GM21390 (cell line): ENCODE results near the gene NCAM2.

Source experiments
- ATAC-seq: cut with Tn5 transposase; IDR thresholded peaks from one replicate; pipeline ENCODE4 v1.9.1; 2021; ENCODE audit not compliant: unreplicated experiment

NCAM2 gene

GRCh38 chr21:21165063-21165645 lies 166.9 kb downstream of the NCAM2 start:
- no peak for ATAC-seq

GRCh38 chr21:21174676-21175075 lies 176.5 kb downstream of the NCAM2 start:
- ATAC-seq, result no peak

GRCh38 chr21:21175798-21176334 lies 177.7 kb downstream of the NCAM2 start:
- no peak for ATAC-seq

GRCh38 chr21:21177353-21177986 lies 179.3 kb downstream of the NCAM2 start:
- no peak for ATAC-seq

DNA sequence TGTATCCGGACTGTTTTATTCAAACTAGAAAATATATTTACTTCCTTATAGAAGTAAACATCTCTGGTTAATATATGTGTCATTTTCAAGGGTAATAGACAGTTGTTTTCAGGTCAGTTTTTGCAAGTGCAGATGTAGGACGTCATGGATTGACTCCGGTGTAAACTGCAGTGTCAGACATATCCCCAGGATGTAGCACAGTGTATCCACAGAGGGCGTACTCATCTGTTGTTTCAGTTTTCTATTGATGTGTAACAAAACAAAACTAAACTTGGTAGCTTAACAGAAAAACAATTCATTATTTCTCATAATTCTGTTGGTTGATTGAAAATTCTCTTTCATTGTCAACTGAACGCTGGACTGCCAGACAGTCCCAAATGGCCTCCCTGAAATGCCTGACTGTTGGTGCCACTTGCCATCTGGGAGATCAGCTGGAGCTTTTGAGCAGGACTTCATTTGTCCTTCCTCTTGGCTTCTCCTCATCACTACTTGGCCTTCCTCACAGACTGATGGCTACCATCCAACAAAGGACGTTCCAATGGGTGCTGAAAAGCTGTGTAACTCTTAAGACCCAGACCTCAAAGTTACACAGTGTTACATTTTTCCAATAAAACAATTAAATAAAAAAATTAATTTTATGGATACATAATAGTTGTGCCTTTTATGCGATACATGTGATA lies 181.6 kb downstream of the NCAM2 start:
- ATAC-seq, result no peak

GRCh38 chr21:21182401-21183010 lies 184.3 kb downstream of the NCAM2 start:
- no peak for ATAC-seq

- no peak for ATAC-seq
These were observed 184.9 kb downstream of the NCAM2 start for GRCh38 chr21:21183092-21183491.

GRCh38 chr21:21184771-21185528 lies 186.7 kb downstream of the NCAM2 start:
- ATAC-seq, result no peak

DNA sequence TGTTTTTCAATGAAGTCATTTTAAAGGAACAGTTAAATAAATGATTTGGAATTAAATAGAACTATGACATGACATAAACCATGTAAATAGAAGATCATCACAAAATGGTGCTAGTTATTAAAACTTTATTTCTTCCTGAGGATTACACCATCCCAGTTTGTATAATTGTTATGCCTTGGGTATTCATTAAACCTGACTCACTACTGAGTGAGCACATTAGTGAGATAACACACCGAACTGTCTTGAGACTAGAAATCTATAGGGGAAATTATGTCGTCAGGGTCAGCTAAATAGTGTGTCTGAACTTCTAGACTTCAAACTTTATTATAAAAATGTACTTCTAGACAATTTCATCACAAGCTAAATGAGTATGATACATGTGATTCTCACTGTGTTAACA lies 189.4 kb downstream of the NCAM2 start:
- no peak for ATAC-seq

- no peak for ATAC-seq
These were observed 190.4 kb downstream of the NCAM2 start for GRCh38 chr21:21188513-21189195.

DNA sequence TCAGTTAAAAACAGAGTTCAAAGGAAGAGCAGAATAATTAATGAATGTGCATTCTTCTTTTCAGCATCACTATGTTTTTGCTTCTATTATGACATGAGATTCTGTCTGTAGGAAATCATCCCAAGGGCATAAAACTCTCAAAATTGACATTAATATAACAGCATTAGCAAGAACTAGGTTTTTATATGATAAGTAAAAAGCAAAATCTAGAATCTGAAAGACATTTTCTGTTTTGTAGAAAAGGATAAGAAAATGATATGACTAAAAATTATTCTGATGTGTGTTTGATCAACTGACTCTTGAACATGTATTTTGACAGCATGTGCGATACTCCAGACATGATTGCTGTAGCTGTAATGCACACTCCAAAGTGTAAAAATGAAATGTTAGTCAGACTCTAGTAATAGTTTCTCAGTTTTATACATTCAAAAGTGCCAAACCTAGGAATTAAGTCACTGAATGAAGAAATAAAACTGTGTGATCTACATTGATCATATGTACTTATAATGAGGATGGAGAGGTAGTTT lies 197.3 kb downstream of the NCAM2 start:
- no peak for ATAC-seq

DNA sequence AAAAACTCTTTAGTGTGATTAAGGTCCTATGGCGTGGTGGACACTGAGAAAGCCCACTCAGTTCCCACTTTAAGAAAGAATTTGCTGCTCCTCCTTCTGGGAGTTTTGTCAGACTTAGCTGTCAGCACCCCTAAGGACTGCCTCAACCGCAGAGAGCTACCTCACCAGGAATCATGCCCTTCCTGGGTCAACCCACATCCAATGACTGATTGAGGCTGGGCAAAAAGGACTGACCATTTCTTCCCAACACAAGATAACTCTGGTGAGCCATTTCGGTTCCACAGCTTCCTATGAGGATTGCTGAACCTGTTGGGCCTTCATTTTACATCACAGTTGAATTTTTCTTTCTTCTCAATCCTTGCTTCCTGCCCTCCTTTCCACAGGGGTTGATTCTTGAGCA lies 197.9 kb downstream of the NCAM2 start:
- no peak for ATAC-seq

DNA sequence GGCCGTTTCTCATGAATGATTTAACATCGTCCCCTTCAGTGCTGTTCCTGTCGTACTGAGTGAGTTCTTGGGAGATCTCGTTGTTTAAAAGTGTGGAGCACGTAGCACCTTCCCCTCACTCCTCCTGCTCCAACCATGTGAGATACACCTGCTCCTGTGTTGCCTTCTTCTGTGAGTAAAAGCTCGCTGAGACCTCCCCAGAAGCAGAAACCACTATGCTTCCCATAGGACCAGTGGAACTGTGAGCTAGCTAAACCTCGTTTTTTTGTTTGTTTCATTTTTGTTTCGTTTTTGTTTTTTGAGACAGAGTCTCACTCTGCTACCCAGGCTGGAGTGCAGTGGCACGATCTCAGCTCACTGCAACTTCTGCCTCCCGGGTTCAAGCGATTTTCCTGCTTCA lies 198.6 kb downstream of the NCAM2 start:
- ATAC-seq, result no peak

- ATAC-seq, result no peak
These were observed 201.3 kb downstream of the NCAM2 start for GRCh38 chr21:21199342-21200102.

- ATAC-seq, result no peak
These were observed 202.1 kb downstream of the NCAM2 start for GRCh38 chr21:21200103-21200938.

DNA sequence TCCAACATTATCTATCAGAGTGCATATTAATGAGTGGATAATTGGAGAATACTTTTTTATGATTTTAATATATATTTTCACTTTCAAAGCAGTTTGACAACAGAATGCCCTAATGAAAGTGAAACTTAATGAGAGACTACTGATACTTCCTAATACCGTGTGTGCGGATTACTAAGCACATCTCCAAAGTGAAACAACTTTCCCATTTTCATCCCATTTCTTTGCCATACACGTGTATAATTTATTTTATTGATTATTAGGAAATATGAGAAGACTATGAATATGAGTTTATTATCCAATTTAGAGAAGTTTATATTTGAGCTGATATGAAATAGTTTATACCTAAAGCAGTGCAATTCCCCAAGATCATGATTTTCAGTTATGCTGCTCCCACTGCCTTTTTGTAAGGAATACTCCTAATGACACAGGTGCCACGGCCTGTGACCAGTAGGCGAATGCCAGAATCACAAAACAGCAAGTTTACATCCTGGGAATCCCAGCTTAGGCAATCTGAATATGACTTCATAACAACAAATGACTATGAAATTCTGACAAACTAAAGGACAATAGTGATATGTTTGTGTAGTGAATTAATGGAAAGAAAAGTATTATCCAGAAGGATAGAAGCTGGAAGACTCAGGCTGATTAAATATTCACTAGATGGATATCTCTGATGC lies 202.9 kb downstream of the NCAM2 start:
- no peak for ATAC-seq

DNA sequence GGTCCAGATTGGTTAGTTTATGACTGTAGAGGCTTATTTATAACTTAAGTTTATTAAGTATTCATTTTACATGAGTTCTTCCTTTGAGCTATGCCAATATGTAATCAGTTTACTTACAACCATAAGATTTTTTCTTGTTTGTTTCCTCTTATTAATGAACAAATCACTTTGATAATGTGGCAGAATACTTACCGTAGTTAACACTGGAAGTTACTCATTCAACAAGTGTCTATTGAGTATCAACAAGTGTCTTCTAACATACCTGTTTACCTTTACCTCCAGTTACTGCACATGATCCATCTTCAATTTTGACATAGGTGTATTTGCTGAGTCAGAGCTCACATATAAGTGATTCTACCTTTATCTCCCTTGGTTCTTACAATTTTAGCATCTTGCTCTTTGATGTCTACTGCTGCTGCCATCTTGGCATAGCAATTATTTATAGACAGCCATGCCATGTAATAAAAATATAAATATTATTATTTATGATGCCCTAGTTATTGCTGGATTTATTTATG lies 205.7 kb downstream of the NCAM2 start:
- no peak for ATAC-seq
